ENCODE measurements around the gene ELMO1.

DNA sequence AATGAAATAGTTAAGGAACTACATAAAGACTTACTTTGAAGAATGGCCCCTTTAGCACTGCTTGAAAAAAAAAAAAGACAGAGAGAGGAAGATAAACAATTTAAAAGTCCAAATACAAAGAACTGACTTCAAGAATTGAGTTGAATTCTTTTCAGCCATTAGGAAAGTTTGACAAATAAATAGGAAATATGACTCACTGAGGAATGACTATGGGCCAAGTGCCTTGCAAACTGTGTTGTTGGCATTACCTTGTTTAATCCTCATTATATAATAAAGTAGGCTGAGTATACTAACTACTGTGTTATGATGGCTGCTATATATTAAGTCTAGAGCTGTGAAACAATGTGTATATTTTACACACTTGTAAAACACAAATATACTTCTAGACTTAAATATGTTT is 151.1 kb downstream of the ELMO1 start:
- TF ChIP-seq, protein P1, sequence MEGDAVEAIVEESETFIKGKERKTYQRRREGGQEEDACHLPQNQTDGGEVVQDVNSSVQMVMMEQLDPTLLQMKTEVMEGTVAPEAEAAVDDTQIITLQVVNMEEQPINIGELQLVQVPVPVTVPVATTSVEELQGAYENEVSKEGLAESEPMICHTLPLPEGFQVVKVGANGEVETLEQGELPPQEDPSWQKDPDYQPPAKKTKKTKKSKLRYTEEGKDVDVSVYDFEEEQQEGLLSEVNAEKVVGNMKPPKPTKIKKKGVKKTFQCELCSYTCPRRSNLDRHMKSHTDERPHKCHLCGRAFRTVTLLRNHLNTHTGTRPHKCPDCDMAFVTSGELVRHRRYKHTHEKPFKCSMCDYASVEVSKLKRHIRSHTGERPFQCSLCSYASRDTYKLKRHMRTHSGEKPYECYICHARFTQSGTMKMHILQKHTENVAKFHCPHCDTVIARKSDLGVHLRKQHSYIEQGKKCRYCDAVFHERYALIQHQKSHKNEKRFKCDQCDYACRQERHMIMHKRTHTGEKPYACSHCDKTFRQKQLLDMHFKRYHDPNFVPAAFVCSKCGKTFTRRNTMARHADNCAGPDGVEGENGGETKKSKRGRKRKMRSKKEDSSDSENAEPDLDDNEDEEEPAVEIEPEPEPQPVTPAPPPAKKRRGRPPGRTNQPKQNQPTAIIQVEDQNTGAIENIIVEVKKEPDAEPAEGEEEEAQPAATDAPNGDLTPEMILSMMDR (IDR thresholded peaks at IDR 0.05; ENCODE audit: borderline replicate concordance, extremely low read depth, low read length, poor library complexity, severe bottlenecking) = no peak
- TF ChIP-seq EZH2 (IDR thresholded peaks at IDR 0.05; ENCODE audit: borderline replicate concordance, low read depth, low read length, severe bottlenecking) = no peak

Measured in DND-41 (cell line).